Naive thymus-derived CD8-positive, alpha-beta T cell (primary cell): ENCODE results near the gene GEMIN5. TPM values are rescaled to one million over a fixed set of nuclear protein-coding genes. Genes with fewer than 3 reads are reported as not detected.
A peak's percentile ranks its signal among the peaks of the same experiment; 100 is the strongest.

Experiments
- ATAC-seq, 2 donors: fragments of 150-1000 bp; cut with Tn5 transposase in 1 of 2; sonication (Bioruptor Pico), chemical (Tn5 transposase) in 1 of 2; 1 replicate in 1 of 2; 2 replicates in 1 of 2; pipeline ENCODE4 v1.10.0; 2021; ENCODE audit warnings: mild to moderate bottlenecking in 2 of 2, moderate library complexity in 2 of 2
- POLR2A ChIA-PET: fragments of 350-600 bp; sonication (Branson Sonifier 250); formaldehyde crosslinking; loops from one replicate; lab custom pipeline; 2021; ENCODE audit warnings: antibody characterized with exemption; lab: Charles Lee
- DNase-seq, 10 donors: peaks; one replicate each; pipeline versions ENCODE4 v3.0.0 to v3.0.0-alpha.2; 2020 to 2022
- H3K27ac Mint-ChIP-seq, 10 donors: one replicate each; pipeline ENCODE4 v1.8.0; 2020 to 2022; ENCODE audit warnings: mild to moderate bottlenecking in 10 of 10, mixed read lengths in 10 of 10, moderate library complexity in 4 of 10, inconsistent platforms in 1 of 10
- H3K27me3 Mint-ChIP-seq, 5 donors: one replicate each; pipeline ENCODE4 v1.8.0; 2021 to 2022; ENCODE audit warnings: mixed read lengths in 5 of 5
- H3K36me3 Mint-ChIP-seq, 3 donors: one replicate each; pipeline ENCODE4 v1.8.0; 2020 to 2022; ENCODE audit warnings: mixed read lengths in 3 of 3, mild to moderate bottlenecking in 2 of 3, inconsistent platforms in 1 of 3
- H3K4me1 Mint-ChIP-seq, 4 donors: one replicate each; pipeline ENCODE4 v1.8.0; 2021 to 2022; ENCODE audit warnings: mixed read lengths in 4 of 4
- H3K4me3 Mint-ChIP-seq, 10 donors: one replicate each; pipeline ENCODE4 v1.8.0; 2020 to 2022; ENCODE audit warnings: mild to moderate bottlenecking in 10 of 10, mixed read lengths in 10 of 10, moderate library complexity in 6 of 10, inconsistent platforms in 1 of 10
- H3K9me3 Mint-ChIP-seq, 9 donors: one replicate each; pipeline ENCODE4 v1.8.0; 2020 to 2022; ENCODE audit warnings: mixed read lengths in 9 of 9, mild to moderate bottlenecking in 3 of 9, inconsistent platforms in 1 of 9, moderate library complexity in 1 of 9
- polyA plus RNA-seq, 3 donors: library from polyadenylated mRNA; unstranded; fragments of 300-500 nt; fragmentation: Illumina TruSeq; gene quantifications; one replicate each; pipeline ENCODE4 v1.2.3, GENCODE V29; 2021
- total RNA-seq, 8 experiments: library from RNA in 2 of 8; stranded (reverse) in 2 of 8; gene quantifications; one replicate each; pipeline ENCODE4 v1.2.3 and lab custom pipeline; 2021 to 2026

Gene GEMIN5
- total and polyA plus RNA-seq, 5 experiments from 2014 or later, result 6.2 to 18.7 (median 10.5) TPM

GRCh38 chr5:154896562-154897165 is 41.3 kb downstream of the GEMIN5 start:
- Mint-ChIP-seq H3K27ac (peak overlapping the region in 3 of 10 donors; percentile 11 to 45 (median 43)), H3K36me3 (peaks cover 0 to 95% (median 60%) of the 10 kb centered on the region in 3 donors), H3K4me1 (no peaks in the 10 kb centered on the region), H3K27me3 (no peaks in the 10 kb centered on the region), H3K4me3 (no peak overlapping the region), H3K9me3 (no peaks in the 10 kb centered on the region)
- DNase-seq (no peak), ATAC-seq (no peak)
- POLR2A ChIA-PET, result no interaction called here

- H3K36me3 Mint-ChIP-seq, result peaks cover 0 to 96% (median 67%) of the 10 kb centered on the region in 3 donors
- H3K4me3 Mint-ChIP-seq, result no peak overlapping the region
- no peaks in the 10 kb centered on the region for H3K9me3 Mint-ChIP-seq
- ATAC-seq, result no peak
- no peak for DNase-seq
- H3K4me1 Mint-ChIP-seq, result no peaks in the 10 kb centered on the region
- H3K27ac Mint-ChIP-seq, result peak overlapping the region in 3 of 10 donors; percentile 16 to 34 (median 25)
- no peaks in the 10 kb centered on the region for H3K27me3 Mint-ChIP-seq
- POLR2A ChIA-PET, result interaction anchor here (0.5 kb wide), 1 partner anchor 533 kb away, joined by 3 read pairs; no protein-coding TSS in a partner anchor
Observed at GRCh38 chr5:154895606-154896561, 42.1 kb downstream of the GEMIN5 start.

GRCh38 chr5:154893381-154893780 is 44.6 kb downstream of the GEMIN5 start:
- ATAC-seq, result no peak
- H3K9me3 Mint-ChIP-seq, result peaks cover 0 to 8% (median 2%) of the 10 kb centered on the region in 9 donors
- POLR2A ChIA-PET, result interaction anchor here (0.7 kb wide), 1 partner anchor 46 kb away, joined by 3 read pairs; no protein-coding TSS in a partner anchor
- no peaks in the 10 kb centered on the region for H3K27me3 Mint-ChIP-seq
- H3K27ac Mint-ChIP-seq, result no peak overlapping the region
- no peak for DNase-seq
- no peaks in the 10 kb centered on the region for H3K4me1 Mint-ChIP-seq
- H3K36me3 Mint-ChIP-seq, result peaks cover 11 to 92% (median 69%) of the 10 kb centered on the region in 3 donors
- no peak overlapping the region for H3K4me3 Mint-ChIP-seq

GRCh38 chr5:154892369-154892771 is 45.6 kb downstream of the GEMIN5 start:
- Mint-ChIP-seq H3K4me3 (no peak overlapping the region), H3K9me3 (peaks cover 0 to 17% (median 5%) of the 10 kb centered on the region in 9 donors), H3K4me1 (no peaks in the 10 kb centered on the region), H3K27ac (no peak overlapping the region), H3K27me3 (no peaks in the 10 kb centered on the region), H3K36me3 (peaks cover 20 to 90% (median 77%) of the 10 kb centered on the region in 3 donors)
- ATAC-seq, result no peak
- DNase-seq, result no peak
- POLR2A ChIA-PET, result interaction anchor here (0.7 kb wide), 1 partner anchor 45 kb away, joined by 3 read pairs; no protein-coding TSS in a partner anchor

GRCh38 chr5:154885439-154885838 is 52.6 kb downstream of the GEMIN5 start:
- Mint-ChIP-seq H3K4me3 (no peak overlapping the region), H3K27ac (no peak overlapping the region), H3K27me3 (no peaks in the 10 kb centered on the region), H3K36me3 (peaks cover 61 to 86% (median 70%) of the 10 kb centered on the region in 3 donors), H3K4me1 (peaks cover 0 to 4% (median under 1%) of the 10 kb centered on the region in 4 donors), H3K9me3 (peaks cover 13 to 69% (median 26%) of the 10 kb centered on the region in 9 donors)
- no peak for DNase-seq
- ATAC-seq, result no peak
- POLR2A ChIA-PET, result no interaction called here

GRCh38 chr5:154884424-154884823 is 53.6 kb downstream of the GEMIN5 start:
- ATAC-seq (no peak), DNase-seq (no peak)
- peaks cover 0 to 4% (median under 1%) of the 10 kb centered on the region in 4 donors for H3K4me1 Mint-ChIP-seq
- POLR2A ChIA-PET, result no interaction called here
- no peaks in the 10 kb centered on the region for H3K27me3 Mint-ChIP-seq
- no peak overlapping the region for H3K4me3 Mint-ChIP-seq
- H3K27ac Mint-ChIP-seq, result no peak overlapping the region
- peaks cover 63 to 89% (median 70%) of the 10 kb centered on the region in 3 donors for H3K36me3 Mint-ChIP-seq
- peaks cover 13 to 76% (median 30%) of the 10 kb centered on the region in 9 donors for H3K9me3 Mint-ChIP-seq

GRCh38 chr5:154881986-154882385 is 56.0 kb downstream of the GEMIN5 start:
- H3K36me3 Mint-ChIP-seq, result peaks cover 53 to 81% (median 61%) of the 10 kb centered on the region in 3 donors
- POLR2A ChIA-PET, result no interaction called here

GRCh38 chr5:154878642-154879335 is 59.2 kb downstream of the GEMIN5 start:
- Mint-ChIP-seq H3K27me3 (no peaks in the 10 kb centered on the region), H3K4me1 (peaks cover 0 to 4% (median under 1%) of the 10 kb centered on the region in 4 donors), H3K27ac (no peak overlapping the region), H3K36me3 (peaks cover 50 to 72% (median 66%) of the 10 kb centered on the region in 3 donors), H3K9me3 (peaks cover 0 to 49% (median 12%) of the 10 kb centered on the region in 9 donors), H3K4me3 (no peak overlapping the region)
- POLR2A ChIA-PET, result interaction anchor here (1.3 kb wide), 1 partner anchor 10 kb away, joined by 4 read pairs; no protein-coding TSS in a partner anchor
- no peak for ATAC-seq
- no peak for DNase-seq

More at GRCh38 chr5:154881986-154882385, 56.0 kb downstream of the GEMIN5 start:
- H3K27ac Mint-ChIP-seq, result no peak overlapping the region
- peaks cover 0 to 4% (median under 1%) of the 10 kb centered on the region in 4 donors for H3K4me1 Mint-ChIP-seq
- H3K9me3 Mint-ChIP-seq, result peaks cover 4 to 77% (median 28%) of the 10 kb centered on the region in 9 donors
- no peak for ATAC-seq
- H3K27me3 Mint-ChIP-seq, result no peaks in the 10 kb centered on the region
- DNase-seq, result no peak
- no peak overlapping the region for H3K4me3 Mint-ChIP-seq

- POLR2A ChIA-PET, result no interaction called here
- no peak for DNase-seq
- Mint-ChIP-seq H3K9me3 (peaks cover 0 to 15% (median under 1%) of the 10 kb centered on the region in 9 donors), H3K4me1 (peaks cover 0 to 7% (median under 1%) of the 10 kb centered on the region in 4 donors), H3K27me3 (no peaks in the 10 kb centered on the region), H3K36me3 (peaks cover 32 to 79% (median 40%) of the 10 kb centered on the region in 3 donors), H3K27ac (no peak overlapping the region), H3K4me3 (no peak overlapping the region)
- ATAC-seq, result no peak
Observed at GRCh38 chr5:154873791-154874331, 64.2 kb downstream of the GEMIN5 start.

- H3K27ac Mint-ChIP-seq, result peak overlapping the region in 2 of 10 donors; percentile 45 to 59
- POLR2A ChIA-PET, result no interaction called here
- no peaks in the 10 kb centered on the region for H3K27me3 Mint-ChIP-seq
- peaks cover 0 to under 1% (median 0%) of the 10 kb centered on the region in 9 donors for H3K9me3 Mint-ChIP-seq
- H3K4me3 Mint-ChIP-seq, result no peak overlapping the region
- ATAC-seq (no peak), DNase-seq (no peak)
- peaks cover 5 to 15% (median 8%) of the 10 kb centered on the region in 4 donors for H3K4me1 Mint-ChIP-seq
- H3K36me3 Mint-ChIP-seq, result peaks cover 26 to 86% (median 29%) of the 10 kb centered on the region in 3 donors
Observed at GRCh38 chr5:154871734-154872133, 66.3 kb downstream of the GEMIN5 start.

- Mint-ChIP-seq H3K9me3 (no peaks in the 10 kb centered on the region), H3K4me1 (peaks cover 5 to 32% (median 17%) of the 10 kb centered on the region in 4 donors), H3K27me3 (no peaks in the 10 kb centered on the region), H3K36me3 (peaks cover 7 to 87% (median 22%) of the 10 kb centered on the region in 3 donors), H3K27ac (peak overlapping the region in 6 of 10 donors; percentile 15 to 59 (median 45)), H3K4me3 (peak overlapping the region in 1 of 10 donors; percentile 32)
- POLR2A ChIA-PET, result interaction anchor here (0.5 to 1.8 kb wide), 4 partner anchors 8 to 832 kb away, joined by 3 to 4 read pairs (median 4); no protein-coding TSS in a partner anchor
- DNase-seq (peak in 4 of 10 donors; percentile 3 to 67 (median 32)), ATAC-seq (peak; percentile 53 to 60)
Observed at GRCh38 chr5:154868702-154869101, 69.3 kb downstream of the GEMIN5 start.
